ENCODE data around the gene WNT1. TPM values are rescaled to one million over a fixed set of nuclear protein-coding genes. Genes with fewer than 3 reads are reported as not detected.

Gene WNT1
- total and polyA plus RNA-seq, 2 of the 4 experiments (the other 2 are of a cell fraction), result not detected

- CTCF ChIA-PET, result interaction anchor here (0.6 to 2.1 kb wide), 3 partner anchors 21 to 40 kb away, joined by 3 to 10 read pairs (median 3); partner anchors contain the start of gene WNT1
- H3K4me3 ChIP-seq (ENCODE audit: insufficient read depth, low read depth, low read length), result peak overlapping the region; percentile 88
Observed at GRCh38 chr12:48956279-48957140, 21.6 kb upstream of the WNT1 start.

More at GRCh38 chr12:48956279-48957140, 21.6 kb upstream of the WNT1 start:
- no peak overlapping the region for H2BK20ac ChIP-seq (ENCODE audit: low read depth, low read length)
- peak; percentile 97 for DNase-seq
- peak overlapping the region; percentile 53; the same call in 1 of the 2 replicates for H2BK120ac ChIP-seq (ENCODE audit: low read depth, low read length)
- H3K56ac ChIP-seq (ENCODE audit: extremely low read depth, insufficient read depth, low read length), result no peak overlapping the region
- intact Hi-C loops (cut with micrococcal nuclease), result loop anchor here (2.0 kb wide), 1 partner anchor 30 kb away; no protein-coding TSS in a partner anchor
- peaks cover 17% of the 10 kb centered on the region for H3K9me1 ChIP-seq (ENCODE audit: insufficient read depth, low read length)
- TF ChIP-seq CHD1 (IDR thresholded peaks at IDR 0.05; ENCODE audit: low read depth, low read length), result 0 out of 2 replicates have a peak, but pooled peaks have one; percentile 64
- no peak for TF ChIP-seq RFX5 (IDR thresholded peaks at IDR 0.05; ENCODE audit: low read depth, low read length)
- TF ChIP-seq USF2 (IDR thresholded peaks at IDR 0.05; ENCODE audit: low read depth, low read length), result no peak
- peak; percentile 2; the same call in 1 of the 2 replicates for TF ChIP-seq MXI1 (IDR thresholded peaks at IDR 0.05; ENCODE audit: borderline replicate concordance, low read depth, low read length)
- TF ChIP-seq CEBPB (IDR thresholded peaks at IDR 0.05; ENCODE audit: low read depth, low read length), result no peak
- no peak for TF ChIP-seq BHLHE40 (IDR thresholded peaks at IDR 0.05; ENCODE audit: low read depth, low read length)
- TF ChIP-seq MAZ (IDR thresholded peaks at IDR 0.05; ENCODE audit: borderline replicate concordance, low read depth, low read length), result peak; percentile 90
- dilution Hi-C loops (cut with HindIII; ENCODE audit: low sequenced_read_pairs, unreplicated experiment), result no loop called here
- H3K23ac ChIP-seq (ENCODE audit: low read depth, low read length), result peak overlapping the region; percentile 62; the same call in 1 of the 2 replicates
- H3K9ac ChIP-seq (ENCODE audit: low read depth, low read length), result peak overlapping the region; percentile 77
- peaks cover 6% of the 10 kb centered on the region for H3K36me3 ChIP-seq (ENCODE audit: control insufficient read depth, insufficient read depth, low read length)
- H3K4me2 ChIP-seq (ENCODE audit: low read depth, low read length), result peak overlapping the region; percentile 93
- H3K4me1 ChIP-seq (ENCODE audit: control insufficient read depth, insufficient read depth, low read length), result peaks cover 3% of the 10 kb centered on the region; the same call in 1 of the 2 replicates
- peak overlapping the region; percentile 46 for H2AK5ac ChIP-seq (ENCODE audit: low read depth, low read length)
- H2AK9ac ChIP-seq (replicated peaks; ENCODE audit: low read depth, low read length, poor library complexity), result peak overlapping the region; percentile 99
- peak overlapping the region; percentile 47; the same call in 1 of the 2 replicates for H4K5ac ChIP-seq (ENCODE audit: low read depth, low read length)
- H3K18ac ChIP-seq (ENCODE audit: low read depth, low read length), result peak overlapping the region; percentile 19; the same call in 1 of the 2 replicates
- peaks cover 5% of the 10 kb centered on the region; the same call in 1 of the 2 replicates for H3K27me3 ChIP-seq (ENCODE audit: control insufficient read depth, insufficient read depth, low read length)
- H2BK15ac ChIP-seq (ENCODE audit: low read depth, low read length), result no peak overlapping the region
- peaks cover 49% of the 10 kb centered on the region for H4K20me1 ChIP-seq (ENCODE audit: insufficient read depth, low read length)
- 0% methylated on average over 6 of the region's 29 CpGs; no CpG with 5 or more reads in 1 of the 2 experiments for WGBS, 2 experiments (ENCODE audit: extremely low coverage in 2 of 2, insufficient read length in 1 of 2)
- H4K8ac ChIP-seq (ENCODE audit: low read depth in 2 of 2, low read length in 2 of 2), result peak overlapping the region in 1 of 2 experiments; percentile 62; a peak in 1 of 4 replicates
- peak overlapping the region; percentile 91 for H2AFZ ChIP-seq (replicated peaks; ENCODE audit: low read length, poor library complexity)
- peak overlapping the region; percentile 82 for H2BK5ac ChIP-seq (ENCODE audit: low read depth, low read length, poor library complexity, severe bottlenecking)
- in situ Hi-C loops (cut with MboI; ENCODE audit: low sequenced_read_pairs), result no loop called here
- H3K79me1 ChIP-seq (ENCODE audit: low read depth in 1 of 2, low read length in 2 of 2), result peaks cover 17 to 55% of the 10 kb centered on the region in 2 experiments
- no peaks in the 10 kb centered on the region for H3K9me3 ChIP-seq (ENCODE audit: control insufficient read depth, insufficient read depth, low read length)
- ATAC-seq (ENCODE audit: low read depth), result peak; percentile 86
- peak overlapping the region; percentile 84 for H3K27ac ChIP-seq (ENCODE audit: insufficient read depth, low read length)
- H3K4ac ChIP-seq (ENCODE audit: low read depth, low read length), result peak overlapping the region; percentile 85
- peak overlapping the region; percentile 86 for H3K14ac ChIP-seq (replicated peaks; ENCODE audit: low read depth, low read length)
- POLR2A ChIA-PET (ENCODE audit: unreplicated experiment), result no interaction called here
- 0 out of 2 replicates have a peak overlapping the region, but pooled peaks have one; percentile 55 for H4K91ac ChIP-seq (ENCODE audit: insufficient read depth, low read depth, low read length)
- BruUV-seq (replicated peaks), result no TSS peak

All from IMR-90 (cell line).